NCI-H69 (cell line): ENCODE data around the gene RB1.
"Not testable (repeated sequence)": the region's sequence is repeated elsewhere in the genome, so short reads cannot be mapped to it uniquely, and the experiment has no call there.

ENCODE experiments used
- DNase-seq: peaks from one replicate; lab custom pipeline; 2025; lab: John Stamatoyannopoulos, UW

RB1 gene

GRCh38 chr13:48349525-48349924, 46.0 kb downstream of the RB1 start:
- no peak for DNase-seq

DNA sequence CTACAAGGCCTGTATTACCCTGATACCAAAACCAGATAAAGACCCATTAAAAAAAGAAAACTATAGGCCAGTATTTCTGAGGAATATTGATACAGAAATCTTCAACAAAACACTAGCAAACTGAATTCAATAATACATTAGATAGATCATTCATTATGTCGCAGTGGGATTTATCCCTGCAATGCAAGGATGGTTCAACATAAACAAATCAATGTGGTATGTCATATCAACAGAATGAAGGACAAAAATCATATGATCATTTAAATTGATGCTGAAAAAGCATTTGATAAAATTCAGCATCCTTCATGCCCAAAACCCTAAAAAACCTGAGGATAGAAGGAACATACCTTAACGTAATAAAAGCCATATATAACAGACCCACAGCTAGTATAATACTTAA, 50.0 kb downstream of the RB1 start:
- no peak for DNase-seq

GRCh38 chr13:48355524-48355923, 52.0 kb downstream of the RB1 start:
- not testable (repeated sequence) for DNase-seq

DNA sequence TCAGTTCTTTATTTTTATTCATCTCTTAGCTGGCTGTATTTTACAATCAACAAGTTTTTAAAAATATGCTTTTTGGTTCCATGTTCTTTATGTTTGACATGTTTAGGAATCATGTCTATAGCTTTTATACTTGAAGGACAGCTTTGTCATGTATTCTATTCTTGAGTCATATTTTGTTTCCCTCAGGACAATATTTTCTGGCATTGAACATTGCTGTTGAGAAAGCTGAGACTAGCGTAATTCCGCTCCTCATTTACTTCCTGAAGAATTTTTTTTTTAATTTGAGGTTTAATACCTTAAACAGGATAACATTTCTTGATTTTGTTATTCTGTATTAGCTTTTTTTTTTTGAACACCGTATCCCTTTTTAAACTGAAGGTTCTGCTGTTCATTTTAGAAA, 53.2 kb downstream of the RB1 start:
- DNase-seq = no peak

DNA sequence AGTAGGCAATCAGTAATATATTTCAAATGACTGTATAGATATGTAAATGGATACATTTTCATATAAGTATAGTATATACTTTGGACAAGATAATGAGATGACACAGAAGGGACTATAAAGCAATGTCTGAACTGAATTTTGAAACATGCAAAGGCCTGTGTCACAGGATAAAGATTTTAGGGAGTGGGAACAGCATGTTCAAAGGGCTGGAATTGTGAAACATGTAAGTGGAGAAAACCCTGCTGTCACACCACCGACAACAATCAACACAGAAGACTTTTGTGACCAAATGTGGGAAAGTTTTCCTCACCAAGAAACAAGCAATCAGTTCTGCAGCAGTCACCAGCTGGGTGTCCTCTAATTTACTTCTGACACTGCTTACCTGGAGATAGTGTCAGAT, 66.4 kb downstream of the RB1 start:
- DNase-seq = no peak

DNA sequence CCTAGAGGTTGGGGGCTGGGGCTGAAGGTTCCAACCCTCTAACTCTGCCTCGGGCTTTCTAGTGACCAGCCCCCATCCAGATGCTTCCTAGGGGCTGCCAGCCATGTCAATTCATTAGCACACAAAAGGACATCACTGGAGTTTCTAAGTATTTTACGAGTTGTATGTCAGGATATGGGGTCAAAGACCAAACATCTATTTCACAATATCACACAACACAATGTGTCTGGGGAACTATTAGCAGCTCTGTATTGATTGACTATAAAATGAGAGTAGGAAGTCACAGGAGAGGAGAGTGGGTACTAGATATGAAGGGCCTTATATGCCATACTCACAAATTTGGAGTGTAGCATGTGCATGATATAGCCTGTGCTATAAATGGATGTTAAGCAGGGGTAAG, 67.3 kb downstream of the RB1 start:
- no peak for DNase-seq

GRCh38 chr13:48377857-48378256, 74.3 kb downstream of the RB1 start:
- no peak for DNase-seq

DNA sequence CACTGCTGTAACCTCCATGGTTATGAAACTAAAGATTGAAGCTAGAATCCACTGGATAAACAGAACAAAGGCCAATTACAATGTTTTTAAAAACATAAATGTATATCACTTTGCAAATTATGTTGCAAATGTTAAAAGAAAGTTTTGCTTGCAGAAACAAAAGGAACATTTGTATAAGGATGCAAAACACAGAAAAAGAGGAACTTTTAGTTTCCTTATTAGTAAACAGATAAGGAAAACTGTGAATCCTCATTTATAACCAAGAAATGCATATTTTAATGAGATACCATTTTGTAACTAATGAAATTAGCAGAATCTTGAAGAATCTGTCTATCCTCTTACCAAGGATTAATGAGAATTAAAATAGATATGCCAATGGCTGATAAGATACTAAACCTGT, 77.0 kb downstream of the RB1 start:
- DNase-seq = no peak

GRCh38 chr13:48383384-48383783, 79.8 kb downstream of the RB1 start:
- no peak for DNase-seq

GRCh38 chr13:48386816-48387215, 83.3 kb downstream of the RB1 start:
- no peak for DNase-seq

DNA sequence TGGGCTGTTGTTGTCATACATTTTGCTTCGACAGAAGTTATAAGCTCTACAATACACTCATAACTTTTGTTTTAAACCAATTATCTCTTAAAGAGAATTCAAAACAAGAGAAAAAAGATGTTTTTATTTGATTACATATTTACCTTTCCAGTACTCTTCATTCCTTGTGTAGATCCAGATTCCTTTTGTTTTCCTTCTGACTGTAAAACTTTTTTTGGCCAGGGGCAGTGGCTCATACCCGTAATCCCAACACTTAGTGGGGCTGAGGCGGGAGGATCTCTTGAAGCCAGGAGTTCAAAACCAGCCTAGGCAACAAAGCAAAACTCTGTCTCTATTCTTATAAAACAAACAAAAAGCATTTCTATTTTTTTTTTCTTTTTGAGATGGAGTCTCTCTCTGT, 87.7 kb downstream of the RB1 start:
- no peak for DNase-seq

DNA sequence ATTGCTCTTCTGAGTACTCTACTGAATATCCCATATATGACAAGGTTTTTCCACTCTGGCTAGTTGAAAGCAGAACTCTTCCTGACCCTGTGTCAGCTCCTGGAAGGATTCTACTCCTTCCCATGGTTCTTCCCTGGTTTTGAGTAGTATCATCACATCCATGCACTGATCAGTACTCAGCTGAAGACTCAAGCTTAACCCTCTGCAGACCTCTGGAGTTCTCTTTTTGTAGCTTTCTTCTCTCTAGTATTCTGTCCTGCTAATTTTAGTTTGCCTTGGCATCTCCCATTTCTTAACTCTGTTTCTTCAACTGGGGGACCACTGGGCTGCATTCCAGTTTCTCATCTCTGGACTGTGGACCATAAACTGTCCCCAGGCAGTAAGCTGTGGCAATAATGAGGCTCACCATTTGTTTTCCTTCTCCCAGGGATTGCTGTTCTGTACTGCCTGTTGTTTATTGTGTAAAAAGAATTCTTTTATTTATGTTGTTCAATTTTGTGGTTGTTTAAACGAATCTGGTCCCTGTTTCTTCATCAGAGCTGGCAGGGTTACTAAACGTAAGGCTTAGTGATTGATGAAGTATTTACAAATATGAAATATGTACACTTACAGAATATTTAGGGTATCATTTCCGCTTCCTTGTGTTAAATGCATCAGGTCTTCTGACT, 89.6 kb downstream of the RB1 start:
- no peak for DNase-seq

- DNase-seq = no peak
These were observed 90.1 kb downstream of the RB1 start for GRCh38 chr13:48393698-48394085.

DNA sequence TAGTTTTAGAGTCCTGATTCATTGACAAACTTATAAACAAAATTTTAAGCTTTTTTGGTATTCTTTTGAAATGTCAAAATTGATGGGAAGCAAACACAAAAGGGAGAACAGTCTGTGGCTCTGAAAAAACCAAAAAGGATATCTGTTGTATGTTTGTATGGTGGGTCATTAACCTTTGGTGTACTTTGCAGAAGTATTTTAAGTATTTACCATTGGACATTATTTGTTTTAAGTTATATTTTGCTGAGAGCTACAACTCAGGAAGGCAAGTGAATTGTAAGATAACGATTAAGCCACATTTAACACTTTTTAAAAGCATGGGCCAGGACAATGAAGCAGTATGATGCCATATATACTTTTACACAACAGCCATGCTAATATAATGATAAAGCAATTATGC, 94.2 kb downstream of the RB1 start:
- no peak for DNase-seq

- no peak for DNase-seq
These were observed 95.0 kb downstream of the RB1 start for GRCh38 chr13:48398450-48399095.

DNA sequence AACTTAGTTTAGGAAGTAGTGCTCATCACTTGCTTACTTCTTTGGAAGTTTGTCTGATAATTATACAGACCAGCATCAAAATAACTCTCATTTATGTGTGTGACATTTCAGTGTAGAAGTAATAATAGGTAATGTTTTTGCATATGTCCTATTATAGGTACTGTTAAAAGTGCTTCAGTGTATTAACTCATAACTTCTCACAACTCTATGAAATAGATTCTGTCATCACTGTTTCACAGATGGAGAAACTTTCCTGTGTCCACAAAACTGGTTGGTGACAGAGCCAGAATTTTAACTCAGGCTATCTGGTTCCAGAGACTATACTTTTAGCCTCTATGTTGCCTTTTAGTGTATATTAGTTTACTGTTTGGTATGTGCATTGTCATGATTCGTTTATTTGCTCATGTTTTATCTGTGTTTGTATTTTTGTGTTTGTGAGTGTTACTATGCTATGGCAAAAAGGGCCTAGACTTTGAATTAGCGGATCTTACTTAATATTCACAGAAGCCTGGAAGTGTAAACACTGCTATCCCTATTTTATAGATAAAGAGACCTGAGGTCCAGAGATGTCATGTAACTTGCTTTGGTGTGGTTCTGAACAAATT, 96.6 kb downstream of the RB1 start:
- no peak for DNase-seq

DNA sequence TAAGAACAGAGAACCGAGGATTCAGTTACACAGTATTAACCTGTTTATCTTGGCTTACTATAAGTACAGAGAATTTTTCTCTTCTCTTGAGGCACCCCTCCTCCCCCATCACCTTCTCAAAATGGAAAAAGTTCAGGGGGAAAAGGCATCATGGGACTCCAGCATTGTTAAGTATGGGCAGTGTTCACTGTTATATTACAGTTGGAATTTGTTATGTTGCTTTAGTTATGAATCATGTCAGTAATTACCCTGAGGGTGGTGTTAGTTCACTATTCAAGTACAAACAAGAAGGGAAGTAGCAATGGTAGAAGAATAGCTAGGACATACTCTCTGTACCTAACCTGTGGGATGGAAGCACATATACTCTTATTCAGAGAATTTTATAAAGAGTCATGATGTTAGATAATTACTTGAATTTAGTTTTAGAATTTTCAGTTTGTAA, 97.3 kb downstream of the RB1 start:
- peak; percentile 33 for DNase-seq

DNA sequence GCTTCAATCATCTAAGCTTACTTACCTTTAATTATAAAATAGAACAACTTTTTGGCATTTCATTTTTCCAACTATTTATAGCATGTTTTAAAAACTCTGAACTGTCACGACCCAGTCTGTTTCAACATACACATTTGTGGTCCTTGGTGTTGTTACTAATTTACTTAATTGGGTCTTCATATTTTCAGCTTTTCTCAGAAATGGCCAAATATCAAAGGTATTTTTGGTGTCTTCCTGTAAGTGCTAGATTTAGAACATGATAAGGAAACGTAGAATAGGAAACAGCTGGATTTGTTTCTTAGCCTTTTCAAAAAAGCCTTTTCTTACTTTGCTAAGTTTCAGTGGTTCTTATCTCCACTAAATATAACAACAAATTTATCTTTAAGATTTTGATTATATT, 97.9 kb downstream of the RB1 start:
- no peak for DNase-seq

DNA sequence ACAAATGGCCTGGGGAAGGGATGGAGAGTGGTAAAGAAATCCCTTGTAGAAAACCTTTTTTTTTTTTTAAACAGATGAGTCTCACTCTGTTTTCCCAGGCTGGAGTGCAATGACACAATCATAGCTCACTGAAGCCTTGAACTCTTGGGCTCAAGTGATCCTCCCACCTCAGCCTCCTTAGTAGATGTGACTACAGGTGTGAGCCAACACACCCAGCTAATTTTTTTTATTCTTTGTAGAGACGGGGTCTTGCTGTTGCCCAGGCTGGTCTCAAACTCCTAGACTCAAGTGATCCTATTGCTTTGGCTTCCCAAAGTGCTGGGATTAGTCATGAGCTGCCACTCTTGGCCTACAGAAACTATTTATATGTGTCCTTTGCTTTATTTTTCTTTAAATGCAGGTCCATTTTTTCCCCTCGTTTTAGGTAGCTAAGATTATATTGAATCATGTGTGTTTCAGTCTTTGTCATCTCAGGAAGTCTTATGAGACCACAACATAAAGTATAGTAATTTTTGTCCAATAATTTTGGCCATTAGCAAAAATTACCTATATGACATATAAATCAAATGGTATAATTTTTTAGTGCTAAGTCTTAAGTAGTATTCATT, 98.9 kb downstream of the RB1 start:
- no peak for DNase-seq

DNA sequence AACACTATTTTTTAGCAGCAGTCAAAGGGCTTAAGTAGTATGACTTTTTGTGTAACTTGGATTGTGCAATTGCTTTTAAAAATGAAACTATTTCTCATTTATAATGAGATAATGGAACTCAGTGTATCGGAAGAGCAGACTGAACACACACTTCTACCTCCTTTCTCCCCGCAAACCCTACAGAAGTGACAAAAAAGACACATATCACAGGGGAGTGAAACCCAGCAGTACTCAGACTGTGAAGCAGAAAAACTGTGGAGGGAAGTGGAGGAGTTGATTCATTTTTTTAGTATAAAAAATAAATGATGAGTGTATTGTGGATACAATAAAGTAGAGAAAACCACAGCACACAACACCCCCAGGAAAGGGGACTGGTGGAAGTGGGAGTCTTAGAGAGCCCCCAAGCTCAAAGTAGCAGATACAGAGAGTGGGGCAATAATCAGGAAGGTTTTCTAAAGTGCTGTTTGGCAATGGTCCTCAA, 99.6 kb downstream of the RB1 start:
- DNase-seq = no peak

- no peak for DNase-seq
These were observed 100.4 kb downstream of the RB1 start for GRCh38 chr13:48403913-48404312.

DNA sequence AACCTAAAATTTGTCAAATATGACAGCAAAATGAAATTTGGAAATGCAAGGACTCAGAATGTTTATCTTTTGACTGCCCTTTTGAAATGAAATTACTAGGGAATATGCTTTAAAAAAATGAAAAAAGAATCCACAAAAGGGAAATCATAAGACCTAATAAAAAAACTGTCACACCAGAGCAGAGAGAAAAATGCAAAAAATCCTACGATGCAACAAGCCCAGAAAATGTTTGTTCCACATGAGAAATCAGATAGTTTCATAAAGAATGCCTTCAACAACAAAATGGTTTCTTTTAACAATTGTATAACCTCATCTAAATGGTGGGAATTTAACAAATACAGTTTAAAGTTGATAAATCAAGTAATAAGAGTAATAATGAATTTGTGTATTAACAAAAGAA, 101.4 kb downstream of the RB1 start:
- no peak for DNase-seq

DNA sequence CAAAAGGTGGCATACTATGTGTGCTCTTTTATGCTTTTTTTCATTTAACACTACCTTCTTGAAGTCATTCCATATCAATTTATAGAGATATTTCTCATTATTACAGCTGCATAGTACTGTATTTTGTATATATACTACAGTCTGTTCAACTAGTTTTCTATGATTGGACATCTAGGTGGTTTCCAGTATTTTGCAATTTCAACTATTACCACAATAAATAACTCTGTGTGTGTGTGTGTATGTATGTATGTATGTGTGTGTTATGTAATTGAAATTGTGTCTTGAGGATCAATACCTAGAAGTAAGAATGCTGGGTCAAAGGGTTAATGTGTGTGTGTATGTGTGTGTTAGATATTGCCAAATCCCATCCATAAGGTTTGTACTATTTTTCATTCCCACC, 102.3 kb downstream of the RB1 start:
- DNase-seq = no peak
